A549 (cell line): ENCODE measurements around the gene PGPEP1. TPM values are rescaled to one million over a fixed set of nuclear protein-coding genes. Genes with fewer than 3 reads are reported as not detected.
A peak's percentile ranks its signal among the peaks of the same experiment; 100 is the strongest.
"Not testable (repeated sequence)": the region's sequence is repeated elsewhere in the genome, so short reads cannot be mapped to it uniquely, and the experiment has no call there.

Experiments used
- ATAC-seq, 2 experiments: fragments of 200-7000 bp in 1 of 2; fragments of >200 bp in 1 of 2; cut with Nextera tagmentation in 1 of 2; cut with Tn5 transposase in 1 of 2; 3 replicates each; pipeline versions ENCODE4 v1.8.0 to v1.9.1; 2018 to 2020; ENCODE audit warnings: mild to moderate bottlenecking in 1 of 2, moderate library complexity in 1 of 2
- CTCF ChIA-PET: fragments of 300-600 bp; sonication (Branson Sonifier 250); formaldehyde crosslinking; extraction: SDS; loops from one replicate; lab custom pipeline; 2021; ENCODE audit warnings: antibody characterized with exemption, inconsistent platforms; lab: Yijun Ruan, JAX
- POLR2A ChIA-PET: fragments of 350-600 bp; formaldehyde crosslinking; extraction: SDS; loops from one replicate; lab custom pipeline; 2021; ENCODE audit warnings: antibody characterized with exemption, inconsistent platforms; lab: Yijun Ruan, JAX
- DNase-seq, 2 experiments: peaks; one replicate each; pipeline versions ENCODE4 v3.0.0 to v3.0.0-alpha.2; 2011 to 2016; ENCODE audit warnings: low read depth in 1 of 2, low spot score in 1 of 2
- FAIRE-seq: peaks from 2 replicates; lab custom pipeline; 2011; peaks lifted over from hg19 to GRCh38; lab: Jason Lieb, UNC
- H3K27ac ChIP-seq, 2 experiments: fragments of >200 bp; sonication (Bioruptor Twin); formaldehyde crosslinking; 3 replicates each; pipeline ENCODE4 v1.5.1; 2016 to 2017
- H3K4me1 ChIP-seq: fragments of >200 bp; sonication (Bioruptor Twin); formaldehyde crosslinking; 3 replicates; pipeline ENCODE4 v1.6.1; 2016
- H3K4me2 ChIP-seq: fragments of >200 bp; sonication (Bioruptor Twin); formaldehyde crosslinking; 3 replicates; pipeline ENCODE4 v1.6.1; 2016
- H3K4me3 ChIP-seq: fragments of >200 bp; sonication (Bioruptor Twin); formaldehyde crosslinking; 3 replicates; pipeline ENCODE4 v1.5.1; 2016
- H3K9me3 ChIP-seq: fragments of >200 bp; sonication (Bioruptor Twin); formaldehyde crosslinking; 3 replicates; pipeline ENCODE4 v1.6.1; 2016
- ATOH8 ChIP-seq: fragments of 250-450 bp; sonication (Bioruptor Pico); IDR thresholded peaks from 2 replicates; pipeline ENCODE4 v1.5.0; 2020; ENCODE audit warnings: low read depth, mild to moderate bottlenecking, moderate library complexity
- CBX2 ChIP-seq: fragments of 200-600 bp; sonication (generic); IDR thresholded peaks from 2 replicates; pipeline ENCODE4 v1.6.1; 2016; ENCODE audit warnings: low read depth, mild to moderate bottlenecking, borderline replicate concordance
- CHD2 ChIP-seq: fragments of 150-350 bp; IDR thresholded peaks from 2 replicates; pipeline ENCODE4 v1.6.1; 2014; ENCODE audit warnings: low read length; ENCODE audit not compliant: partially characterized antibody
- CTCF ChIP-seq: fragments of >200 bp; sonication (Bioruptor Twin); formaldehyde crosslinking; IDR thresholded peaks from 3 replicates; pipeline ENCODE4 v1.5.1; 2016
- E2F6 ChIP-seq: IDR thresholded peaks from 2 replicates; pipeline ENCODE4 v1.6.1; 2012; ENCODE audit warnings: low read depth, borderline replicate concordance
- EHF ChIP-seq: fragments of 250-450 bp; sonication (Bioruptor Pico); IDR thresholded peaks from 2 replicates; pipeline ENCODE4 v1.5.0; 2020; ENCODE audit warnings: mild to moderate bottlenecking
- EP300 ChIP-seq, 2 experiments: fragments of >200 bp; sonication (Bioruptor Twin); formaldehyde crosslinking; IDR thresholded peaks; 2 replicates in 1 of 2; 3 replicates in 1 of 2; pipeline ENCODE4 v1.6.1; 2016 to 2017
- FOSB ChIP-seq: fragments of 250-450 bp; sonication (Bioruptor Pico); IDR thresholded peaks from 2 replicates; pipeline ENCODE4 v1.5.0; 2020; ENCODE audit warnings: mild to moderate bottlenecking, moderate library complexity
- FOXS1 ChIP-seq: fragments of 250-450 bp; sonication (Bioruptor Pico); IDR thresholded peaks from 2 replicates; pipeline ENCODE4 v1.5.0; 2020; ENCODE audit warnings: mild to moderate bottlenecking, moderate library complexity
- GATA3 ChIP-seq: IDR thresholded peaks from 2 replicates; pipeline ENCODE4 v1.6.1; 2012; ENCODE audit warnings: borderline replicate concordance
- HDAC2 ChIP-seq: fragments of 200-600 bp; sonication (generic); IDR thresholded peaks from 2 replicates; pipeline ENCODE4 v1.6.1; 2016
- HES2 ChIP-seq: fragments of >200 bp; sonication (Bioruptor Twin); formaldehyde crosslinking; IDR thresholded peaks from 2 replicates; pipeline ENCODE4 v1.6.1; 2016
- HEYL ChIP-seq: fragments of 250-450 bp; sonication (Bioruptor Pico); IDR thresholded peaks from 2 replicates; pipeline ENCODE4 v1.8.0; 2021; ENCODE audit warnings: mild to moderate bottlenecking, moderate library complexity
- HOXB13 ChIP-seq: fragments of 250-450 bp; sonication (Bioruptor Pico); IDR thresholded peaks from 2 replicates; pipeline ENCODE4 v1.5.0; 2020; ENCODE audit warnings: low read depth, mild to moderate bottlenecking, moderate library complexity
- JUNB ChIP-seq: fragments of >200 bp; sonication (Bioruptor Twin); formaldehyde crosslinking; IDR thresholded peaks from 2 replicates; pipeline ENCODE4 v1.6.1; 2016
- KDM1A ChIP-seq: fragments of 200-600 bp; sonication (generic); IDR thresholded peaks from 2 replicates; pipeline ENCODE4 v1.6.1; 2016; ENCODE audit warnings: low read depth, mild to moderate bottlenecking
- KDM5A ChIP-seq: fragments of 200-600 bp; sonication (generic); IDR thresholded peaks from 2 replicates; pipeline ENCODE4 v1.6.1; 2016; ENCODE audit warnings: antibody characterized with exemption, mild to moderate bottlenecking
- MAZ ChIP-seq: fragments of 150-350 bp; IDR thresholded peaks from 2 replicates; pipeline ENCODE4 v1.6.1; 2014; ENCODE audit warnings: antibody characterized with exemption, low read depth, low read length, borderline replicate concordance
- NFE2L2 ChIP-seq: fragments of 150-350 bp; conservative IDR thresholded peaks from 2 replicates; pipeline ENCODE4 v1.6.1; 2014; ENCODE audit warnings: low read length
- NPAS2 ChIP-seq: fragments of 250-450 bp; sonication (Bioruptor Pico); IDR thresholded peaks from 2 replicates; pipeline ENCODE4 v1.8.0; 2022; ENCODE audit warnings: mild to moderate bottlenecking, moderate library complexity, borderline replicate concordance
- NR3C1 ChIP-seq: fragments of >200 bp; sonication (Bioruptor Twin); formaldehyde crosslinking; IDR thresholded peaks from 3 replicates; pipeline ENCODE4 v1.6.1; 2017
- PBX3 ChIP-seq: IDR thresholded peaks from 2 replicates; pipeline ENCODE4 v1.6.1; 2012
- POLR2A ChIP-seq: IDR thresholded peaks from 2 replicates; pipeline ENCODE4 v1.6.1; 2012; ENCODE audit warnings: mild to moderate bottlenecking, low read length
- RARB ChIP-seq: fragments of 250-450 bp; sonication (Bioruptor Pico); IDR thresholded peaks from 2 replicates; pipeline ENCODE4 v1.8.0; 2021; ENCODE audit warnings: mild to moderate bottlenecking, moderate library complexity
- RCOR1 ChIP-seq: fragments of 150-350 bp; IDR thresholded peaks from 2 replicates; pipeline ENCODE4 v1.6.1; 2014; ENCODE audit warnings: antibody characterized with exemption, low read length, low read depth
- RNF2 ChIP-seq: fragments of 200-600 bp; sonication (generic); IDR thresholded peaks from 2 replicates; pipeline ENCODE4 v1.6.1; 2016; ENCODE audit warnings: low read depth, mild to moderate bottlenecking, antibody characterized with exemption, moderate library complexity, borderline replicate concordance
- SMC3 ChIP-seq: fragments of >200 bp; sonication (Bioruptor Twin); formaldehyde crosslinking; IDR thresholded peaks from 3 replicates; pipeline ENCODE4 v1.6.1; 2018; ENCODE audit warnings: inconsistent platforms
- SREBF2 ChIP-seq: fragments of 450-650 bp; IDR thresholded peaks from 2 replicates; pipeline ENCODE4 v1.6.1; 2014; ENCODE audit warnings: mild to moderate bottlenecking, moderate library complexity
- TP53 ChIP-seq: fragments of 250-450 bp; sonication (Bioruptor Pico); IDR thresholded peaks from 2 replicates; pipeline ENCODE4 v1.5.0; 2021; ENCODE audit warnings: mild to moderate bottlenecking, moderate library complexity
- USF2 ChIP-seq: fragments of 450-650 bp; IDR thresholded peaks from 2 replicates; pipeline ENCODE4 v1.6.1; 2014; ENCODE audit warnings: antibody characterized with exemption
- ZFP36 ChIP-seq: fragments of 450-650 bp; IDR thresholded peaks from 2 replicates; pipeline ENCODE4 v1.6.1; 2014; ENCODE audit warnings: borderline replicate concordance; ENCODE audit not compliant: partially characterized antibody
- ZSCAN20 ChIP-seq: fragments of 250-450 bp; sonication (Bioruptor Pico); IDR thresholded peaks from 2 replicates; pipeline ENCODE4 v1.8.0; 2022; ENCODE audit warnings: mild to moderate bottlenecking, moderate library complexity
- WGBS: methylation state at CpG from one replicate; pipeline ENCODE4 v1.1.6; 2017; ENCODE audit errors: missing lambda C conversion rate; 5-methylcytosine and 5-hydroxymethylcytosine counted together
- polyA plus RNA-seq, 4 experiments: library from polyadenylated mRNA; depleted of rRNA in 3 of 4; stranded (reverse); fragments of >200 nt; fragmentation: RNase III in 1 of 4; extraction: RNeasy Plus Mini Kit Qiagen cat#74134 plus additional on column Dnase treatment in 1 of 4; gene quantifications; 2 replicates in 3 of 4; 3 replicates in 1 of 4; pipeline ENCODE4 v1.2.3, GENCODE V29; 2011 to 2017

Gene PGPEP1
- polyA plus RNA-seq, 2 of the 4 experiments (the other 2 are of a cell fraction), result 5.3 to 7.1 TPM

- ATAC-seq, result peak in 1 of 2 experiments; percentile 26; a peak in 3 of 6 replicates
- not testable (repeated sequence) for H3K4me3 ChIP-seq, H3K9me3 ChIP-seq, FAIRE-seq, DNase-seq
- TF ChIP-seq HEYL (CRISPR knock-in tag) (0 out of 2 replicates have a peak, but pooled peaks have one; percentile 9), EHF (CRISPR knock-in tag) (peak; percentile 80; the same call in 1 of the 2 replicates), HOXB13 (CRISPR knock-in tag) (peak; percentile 89)
- ChIA-PET CTCF (interaction anchor here (1.0 to 8.1 kb wide), 5 partner anchors 10 to 47 kb away, joined by 3 to 66 read pairs (median 5); no protein-coding TSS in a partner anchor), POLR2A (interaction anchor here (0.9 to 4.0 kb wide), 5 partner anchors 10 to 83 kb away, joined by 3 to 36 read pairs (median 6); partner anchors contain the start of genes GDF15 and JUND)
- Histone ChIP-seq H3K4me1 (peaks cover 39% of the 10 kb centered on the region), H3K4me2 (peak overlapping the region; percentile 64), H3K27ac (peak overlapping the region; percentile 97 to 99)
- 38% methylated on average over 10 of the region's 11 CpGs for WGBS
These were observed 24.0 kb downstream of the PGPEP1 start for GRCh38 chr19:18364277-18364825.

- no peak for FAIRE-seq
- peak; percentile 82 to 83 for ATAC-seq
- 2% methylated on average over 15 of the region's 15 CpGs for WGBS
- H3K9me3 ChIP-seq, result no peaks in the 10 kb centered on the region; the same call in 2 of the 3 replicates
- H3K4me2 ChIP-seq, result peak overlapping the region; percentile 64
- H3K4me1 ChIP-seq, result peaks cover 45% of the 10 kb centered on the region
- no peak overlapping the region for H3K4me3 ChIP-seq
- peak; percentile 71 to 98 for DNase-seq
- H3K27ac ChIP-seq, result peak overlapping the region; percentile 97 to 99
- POLR2A ChIA-PET, result interaction anchor here (0.9 to 4.0 kb wide), 5 partner anchors 9 to 83 kb away, joined by 3 to 36 read pairs (median 6); partner anchors contain the start of genes GDF15 and JUND
- CTCF ChIA-PET, result interaction anchor here (1.0 to 8.1 kb wide), 4 partner anchors 10 to 46 kb away, joined by 3 to 66 read pairs (median 8); no protein-coding TSS in a partner anchor
- TF ChIP-seq ZSCAN20 (CRISPR knock-in tag) (peak; percentile 74), MAZ (no peak), FOSB (CRISPR knock-in tag) (no peak), E2F6 (no peak), RARB (peak; percentile 96), CTCF (no peak), TP53 (CRISPR knock-in tag) (peak; percentile 83), CHD2 (no peak), RCOR1 (no peak), ZFP36 (no peak), HDAC2 (no peak), CBX2 (no peak), NFE2L2 (no peak), KDM5A (no peak), NPAS2 (CRISPR knock-in tag) (no peak), POLR2A (no peak), JUNB (peak; percentile 69), RNF2 (no peak), HES2 (peak; percentile 67; the same call in 1 of the 2 replicates), NR3C1 (no peak), SREBF2 (no peak), EP300 (IDR thresholded peaks at IDR 0.05) (peak; percentile 97 to 98), SMC3 (peak; percentile 27; the same call in 1 of the 3 replicates), USF2 (no peak), FOXS1 (CRISPR knock-in tag) (no peak), KDM1A (no peak), HOXB13 (CRISPR knock-in tag) (0 out of 2 replicates have a peak, but pooled peaks have one; percentile 52), GATA3 (peak; percentile 98), ATOH8 (CRISPR knock-in tag) (no peak), PBX3 (0 out of 2 replicates have a peak, but pooled peaks have one; percentile 12)
These were observed 24.6 kb downstream of the PGPEP1 start for GRCh38 chr19:18364826-18365528.
